ENCODE data around the gene IL33.

DNA sequence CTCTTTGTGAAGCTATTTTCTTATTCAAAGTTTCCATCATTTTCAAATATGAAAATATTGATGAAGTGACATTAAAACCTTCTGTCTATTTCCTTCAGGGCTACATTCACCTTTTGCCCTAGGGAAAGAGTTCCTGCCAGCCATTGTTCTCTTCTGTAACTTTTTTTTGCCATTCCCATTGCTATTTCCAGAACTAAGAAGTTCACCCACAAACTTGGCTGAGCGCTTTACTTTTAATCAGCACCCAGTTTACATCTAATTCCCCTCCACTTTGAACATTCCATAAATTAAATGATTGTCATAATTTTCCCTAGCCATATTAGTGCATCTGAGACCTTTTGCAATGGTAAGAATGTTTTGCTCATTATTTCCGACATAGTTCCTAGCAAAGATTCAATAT is 4.4 kb downstream of the IL33 start:
- TF ChIP-seq CTCF (optimal IDR thresholded peaks at IDR 0.05 in 1 of 3, IDR thresholded peaks at IDR 0.05 in 1 of 3, conservative IDR thresholded peaks at IDR 0.05 in 1 of 3; ENCODE audit: extremely low read depth in 1 of 3, insufficient read depth in 2 of 3, low read length in 3 of 3) (no peak), EZH2 (IDR thresholded peaks at IDR 0.05; ENCODE audit: low read length) (no peak)

Data from keratinocyte (primary cell).